SK-N-MC (cell line): Measurements from ENCODE around the gene ARCN1.

Experiments
- EZH2 ChIP-seq: fragments of 200-600 bp; sonication (generic); IDR thresholded peaks from one replicate; pipeline ENCODE4 v1.6.1; 2017; ENCODE audit warnings: antibody characterized with exemption
- POLR2AphosphoS5 ChIP-seq: IDR thresholded peaks from 2 replicates; pipeline ENCODE4 v1.6.1; 2012; ENCODE audit warnings: mild to moderate bottlenecking, low read depth, low read length, borderline replicate concordance

- TF ChIP-seq EZH2 (no peak), POLR2AphosphoS5 (no peak)
These were observed 37.4 kb downstream of the ARCN1 start for GRCh38 chr11:118609380-118610224.
